Activated CD4-positive, alpha-beta T cell treated with anti-CD3 and anti-CD28 coated beads, Interleukin-2, amount 50 U/mL, for 24 hours (primary cell): ENCODE results near the gene WDR31.

ENCODE experiments used
- DNase-seq, 2 donors: peaks; one replicate each; pipeline ENCODE4 v3.0.0-alpha.2; 2020; ENCODE audit warnings: low read depth in 1 of 2, low spot score in 1 of 2

The WDR31 gene

GRCh38 chr9:113341712-113342410 lies 1.8 kb upstream of the WDR31 start:
- no peak for DNase-seq

- no peak for DNase-seq
These were observed 2.4 kb downstream of the WDR31 start for GRCh38 chr9:113337714-113338113.

DNA sequence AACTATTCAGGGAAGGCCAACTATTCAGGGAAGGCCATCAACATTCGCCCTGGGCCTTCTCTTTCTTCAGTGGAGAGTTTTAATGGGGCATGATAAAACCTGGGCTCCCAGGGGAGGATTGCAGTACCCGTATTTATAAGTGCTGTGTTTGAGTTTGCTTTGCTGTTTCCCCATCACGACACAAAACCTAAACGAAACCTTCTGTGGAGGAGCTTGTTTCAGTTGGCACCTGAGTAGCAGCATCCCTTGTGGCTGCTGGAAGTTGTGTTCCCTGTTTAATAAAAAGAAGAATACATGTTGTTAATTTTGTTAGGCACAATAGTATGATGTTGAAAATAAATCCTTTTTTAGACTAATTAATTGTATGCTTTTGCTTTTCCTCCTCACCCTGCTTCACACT lies 8.3 kb downstream of the WDR31 start:
- no peak for DNase-seq

- no peak for DNase-seq
These were observed 11.9 kb downstream of the WDR31 start for GRCh38 chr9:113328045-113328782.

- DNase-seq: no peak
These were observed 13.8 kb downstream of the WDR31 start for GRCh38 chr9:113326230-113326629.

GRCh38 chr9:113322671-113323070 lies 17.4 kb downstream of the WDR31 start:
- no peak for DNase-seq

DNA sequence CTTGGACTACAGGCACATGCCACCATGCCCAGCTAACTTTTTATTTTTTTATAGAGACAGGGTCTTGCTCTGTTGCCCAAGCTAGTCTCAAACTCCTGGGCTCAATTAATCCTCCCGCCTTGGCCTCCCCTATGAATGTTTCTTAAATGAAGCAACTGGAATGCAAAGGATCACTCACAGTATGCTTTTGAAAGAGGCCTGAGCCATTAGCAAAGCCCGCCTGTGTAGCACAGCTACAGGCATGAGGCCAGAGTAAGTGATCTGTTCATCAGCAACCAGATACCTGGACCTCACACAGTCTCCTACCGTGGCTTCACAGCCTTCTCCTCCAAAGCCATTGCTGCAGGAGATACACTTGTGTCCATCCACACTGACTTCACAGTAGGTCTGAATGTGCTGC lies 20.0 kb downstream of the WDR31 start:
- no peak for DNase-seq

GRCh38 chr9:113319054-113319453 lies 21.0 kb downstream of the WDR31 start:
- DNase-seq: no peak

DNA sequence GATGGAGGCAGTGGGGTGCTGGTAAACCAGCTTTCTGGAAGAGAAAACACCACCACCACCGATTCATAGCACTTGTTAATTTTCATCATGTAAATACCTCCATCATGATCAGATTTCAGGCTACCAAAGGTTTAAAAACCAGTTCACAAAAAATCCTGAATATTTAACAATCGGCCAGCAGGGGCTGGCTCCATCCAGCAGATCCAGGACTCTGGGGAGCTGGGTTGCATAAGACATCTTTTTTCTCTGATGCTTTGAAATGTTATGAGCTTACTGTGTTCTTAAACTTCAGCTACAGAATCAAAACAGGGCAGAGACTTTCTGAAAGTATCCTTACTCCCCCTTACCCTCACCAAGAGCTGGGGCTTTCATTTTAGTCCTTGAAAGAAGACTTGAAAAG lies 22.3 kb downstream of the WDR31 start:
- DNase-seq: no peak

DNA sequence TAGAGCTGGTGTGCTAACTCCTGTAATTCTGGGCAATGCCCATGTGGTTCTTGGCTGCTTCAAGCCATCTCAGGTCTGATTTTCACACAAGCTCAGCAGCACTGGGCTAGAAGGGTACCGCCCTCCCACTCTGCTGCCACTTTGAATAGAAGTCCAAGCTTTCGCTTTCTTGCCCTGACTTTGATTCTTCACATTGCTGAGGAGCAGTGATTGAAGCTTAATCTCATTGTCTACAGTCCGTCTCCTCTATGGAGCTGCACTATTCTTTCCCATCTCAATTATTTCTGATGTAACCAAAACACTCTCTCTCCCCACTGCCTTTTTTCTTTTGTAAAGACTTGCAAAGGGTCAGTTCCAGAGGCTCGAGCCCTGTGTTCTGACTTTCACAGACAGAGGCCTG lies 24.0 kb downstream of the WDR31 start:
- no peak for DNase-seq

- DNase-seq: no peak
These were observed 24.8 kb downstream of the WDR31 start for GRCh38 chr9:113315231-113315630.

GRCh38 chr9:113313261-113313660 lies 26.8 kb downstream of the WDR31 start:
- no peak for DNase-seq

- DNase-seq: no peak
These were observed 28.1 kb downstream of the WDR31 start for GRCh38 chr9:113311961-113312360.

GRCh38 chr9:113310538-113310937 lies 29.5 kb downstream of the WDR31 start:
- DNase-seq: no peak

GRCh38 chr9:113309204-113309813 lies 30.8 kb downstream of the WDR31 start:
- no peak for DNase-seq

GRCh38 chr9:113307396-113307975 lies 32.6 kb downstream of the WDR31 start:
- no peak for DNase-seq

GRCh38 chr9:113306566-113306965 lies 33.5 kb downstream of the WDR31 start:
- DNase-seq: no peak

- DNase-seq: no peak
These were observed 37.2 kb downstream of the WDR31 start, which contains the start of gene RNF183 for GRCh38 chr9:113302792-113303418. Gene RNF183 (minus strand): TSS chr9:113303376. CDS start chr9:113298184, 5,192 bp downstream.

DNA sequence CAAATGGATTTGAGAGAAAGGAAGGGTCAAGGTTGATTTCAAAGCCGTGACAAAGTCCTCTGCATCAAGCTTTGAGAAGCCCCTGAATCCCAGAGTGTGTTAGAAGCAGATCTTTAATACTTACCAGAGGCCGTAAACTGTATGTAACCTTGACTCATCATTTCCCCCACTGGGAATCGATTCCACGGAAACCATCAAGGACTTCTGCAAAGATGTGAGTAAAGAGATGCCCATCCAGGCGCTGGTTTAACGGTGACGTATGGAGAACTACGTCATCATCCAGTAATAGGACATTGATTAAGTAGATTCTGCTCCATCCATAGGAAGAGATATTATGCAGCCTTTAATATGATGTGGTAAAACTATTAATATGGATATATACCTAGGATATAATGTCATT lies 38.5 kb downstream of the WDR31 start:
- DNase-seq: no peak

- no peak for DNase-seq
These were observed 40.2 kb downstream of the WDR31 start for GRCh38 chr9:113299800-113300292.
